ENCODE data around the gene TMTC2.

The TMTC2 gene

DNA sequence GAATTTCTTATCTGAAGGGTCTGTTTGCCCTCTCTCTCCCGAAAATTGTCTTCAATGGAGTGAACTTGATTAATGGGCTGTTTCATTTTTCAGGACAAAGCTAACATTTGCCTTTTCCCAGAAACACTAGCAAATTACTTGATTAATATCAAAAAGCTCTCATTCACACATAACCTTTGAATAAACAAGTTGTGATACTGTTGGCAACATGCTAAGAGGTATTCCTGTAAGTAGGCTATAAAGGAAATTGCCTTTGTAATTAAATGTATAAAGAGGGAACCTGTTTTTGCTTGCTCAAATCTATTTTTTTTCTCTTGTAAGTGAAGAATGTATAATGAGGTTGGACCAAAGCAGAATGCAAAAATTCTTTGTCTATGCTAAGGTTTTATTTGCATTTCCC, 457.2 kb downstream of the TMTC2 start:
- no peaks in the 10 kb centered on the region for H3K9me3 ChIP-seq (ENCODE audit: severe bottlenecking)
- H3K36me3 ChIP-seq (ENCODE audit: low read depth): no peaks in the 10 kb centered on the region
- H3K4me1 ChIP-seq (ENCODE audit: insufficient read depth, poor library complexity, severe bottlenecking): no peaks in the 10 kb centered on the region
- no peak for ATAC-seq (ENCODE audit: low read depth)
- H3K27ac ChIP-seq (ENCODE audit: poor library complexity, severe bottlenecking): no peak overlapping the region
- H3K27me3 ChIP-seq (ENCODE audit: insufficient read depth, poor library complexity, severe bottlenecking): no peaks in the 10 kb centered on the region
- no peak for DNase-seq (ENCODE audit: low spot score)
- TF ChIP-seq, protein P1, sequence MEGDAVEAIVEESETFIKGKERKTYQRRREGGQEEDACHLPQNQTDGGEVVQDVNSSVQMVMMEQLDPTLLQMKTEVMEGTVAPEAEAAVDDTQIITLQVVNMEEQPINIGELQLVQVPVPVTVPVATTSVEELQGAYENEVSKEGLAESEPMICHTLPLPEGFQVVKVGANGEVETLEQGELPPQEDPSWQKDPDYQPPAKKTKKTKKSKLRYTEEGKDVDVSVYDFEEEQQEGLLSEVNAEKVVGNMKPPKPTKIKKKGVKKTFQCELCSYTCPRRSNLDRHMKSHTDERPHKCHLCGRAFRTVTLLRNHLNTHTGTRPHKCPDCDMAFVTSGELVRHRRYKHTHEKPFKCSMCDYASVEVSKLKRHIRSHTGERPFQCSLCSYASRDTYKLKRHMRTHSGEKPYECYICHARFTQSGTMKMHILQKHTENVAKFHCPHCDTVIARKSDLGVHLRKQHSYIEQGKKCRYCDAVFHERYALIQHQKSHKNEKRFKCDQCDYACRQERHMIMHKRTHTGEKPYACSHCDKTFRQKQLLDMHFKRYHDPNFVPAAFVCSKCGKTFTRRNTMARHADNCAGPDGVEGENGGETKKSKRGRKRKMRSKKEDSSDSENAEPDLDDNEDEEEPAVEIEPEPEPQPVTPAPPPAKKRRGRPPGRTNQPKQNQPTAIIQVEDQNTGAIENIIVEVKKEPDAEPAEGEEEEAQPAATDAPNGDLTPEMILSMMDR (IDR thresholded peaks at IDR 0.05; ENCODE audit: poor library complexity, severe bottlenecking): no peak
- no peak overlapping the region for H3K4me3 ChIP-seq (ENCODE audit: severe bottlenecking)

DNA sequence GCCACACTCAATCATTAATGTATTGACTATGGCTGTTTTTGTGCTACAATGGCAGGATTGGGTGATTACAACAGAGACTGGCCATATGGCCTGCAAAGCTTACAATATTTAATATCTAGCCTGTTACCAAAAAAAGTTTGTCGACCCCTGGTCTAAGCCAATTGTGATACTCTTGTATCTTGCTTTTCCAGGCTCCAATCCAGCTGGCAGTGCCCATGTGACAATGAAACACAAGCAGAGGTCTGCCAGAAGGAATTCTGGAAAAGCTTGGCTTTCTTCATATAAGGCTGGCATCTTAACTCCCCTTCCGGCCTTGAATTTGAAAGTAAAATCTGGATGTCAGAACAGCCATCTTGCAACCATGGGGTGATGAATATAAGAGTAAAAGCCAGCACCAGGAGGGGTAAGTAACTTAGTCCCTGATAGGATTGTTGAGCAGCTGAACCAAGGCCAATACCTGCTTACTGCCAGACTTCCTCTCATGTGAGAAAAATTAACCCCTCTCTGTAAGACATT, 458.7 kb downstream of the TMTC2 start:
- Histone ChIP-seq H3K36me3 (ENCODE audit: low read depth) (no peaks in the 10 kb centered on the region), H3K27ac (ENCODE audit: poor library complexity, severe bottlenecking) (no peak overlapping the region), H3K4me3 (ENCODE audit: severe bottlenecking) (no peak overlapping the region), H3K9me3 (ENCODE audit: severe bottlenecking) (no peaks in the 10 kb centered on the region), H3K27me3 (ENCODE audit: insufficient read depth, poor library complexity, severe bottlenecking) (no peaks in the 10 kb centered on the region), H3K4me1 (ENCODE audit: insufficient read depth, poor library complexity, severe bottlenecking) (no peaks in the 10 kb centered on the region)
- ATAC-seq (ENCODE audit: low read depth) (no peak), DNase-seq (ENCODE audit: low spot score) (no peak)
- TF ChIP-seq, protein P1 (IDR thresholded peaks at IDR 0.05; ENCODE audit: poor library complexity, severe bottlenecking): no peak

DNA sequence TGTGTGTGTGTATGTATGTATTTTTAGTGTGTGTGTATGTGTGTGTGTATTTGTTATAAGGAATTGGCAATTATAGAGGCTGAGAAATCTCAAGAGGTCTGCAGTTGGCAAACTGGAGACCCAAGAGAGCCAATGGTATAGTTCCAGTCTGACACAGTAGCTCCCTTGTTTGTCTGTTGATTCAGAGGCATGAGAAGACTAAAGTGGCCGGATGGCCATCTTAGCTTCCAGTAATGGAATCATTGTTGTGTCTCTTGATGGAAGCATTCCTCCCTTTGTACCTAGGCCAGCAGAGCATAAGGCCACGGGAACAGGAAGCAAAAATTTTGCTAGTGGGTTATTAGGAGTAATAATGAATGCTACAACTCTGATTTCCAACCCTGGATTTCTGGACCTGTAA, 460.6 kb downstream of the TMTC2 start:
- Histone ChIP-seq H3K9me3 (ENCODE audit: severe bottlenecking) (no peaks in the 10 kb centered on the region), H3K27me3 (ENCODE audit: insufficient read depth, poor library complexity, severe bottlenecking) (no peaks in the 10 kb centered on the region), H3K27ac (ENCODE audit: poor library complexity, severe bottlenecking) (no peak overlapping the region), H3K4me1 (ENCODE audit: insufficient read depth, poor library complexity, severe bottlenecking) (no peaks in the 10 kb centered on the region), H3K4me3 (ENCODE audit: severe bottlenecking) (no peak overlapping the region), H3K36me3 (ENCODE audit: low read depth) (no peaks in the 10 kb centered on the region)
- no peak for DNase-seq (ENCODE audit: low spot score)
- TF ChIP-seq, protein P1 (IDR thresholded peaks at IDR 0.05; ENCODE audit: poor library complexity, severe bottlenecking): no peak
- ATAC-seq (ENCODE audit: low read depth): no peak

DNA sequence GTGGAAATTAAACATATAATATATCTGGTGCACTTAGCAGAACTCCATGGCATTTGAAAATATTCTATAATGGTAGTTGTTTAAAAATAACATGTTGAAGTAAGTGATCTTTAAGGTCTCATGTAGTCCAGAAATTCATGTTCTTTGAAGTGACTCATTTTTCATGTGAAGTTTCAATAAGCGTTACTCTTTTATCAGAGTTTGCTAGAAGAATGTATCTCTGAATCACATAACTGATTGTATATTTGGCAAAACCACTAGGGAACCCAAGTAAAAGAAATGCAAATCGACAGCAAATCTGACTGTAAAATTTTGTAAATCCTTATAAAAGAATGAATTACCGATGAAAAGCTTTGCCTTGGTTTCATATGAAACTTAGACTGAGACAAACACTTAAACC, 463.3 kb downstream of the TMTC2 start:
- H3K36me3 ChIP-seq (ENCODE audit: low read depth): no peaks in the 10 kb centered on the region
- DNase-seq (ENCODE audit: low spot score) (no peak), ATAC-seq (ENCODE audit: low read depth) (no peak)
- no peak overlapping the region for H3K27ac ChIP-seq (ENCODE audit: poor library complexity, severe bottlenecking)
- no peaks in the 10 kb centered on the region for H3K4me1 ChIP-seq (ENCODE audit: insufficient read depth, poor library complexity, severe bottlenecking)
- no peaks in the 10 kb centered on the region for H3K27me3 ChIP-seq (ENCODE audit: insufficient read depth, poor library complexity, severe bottlenecking)
- H3K9me3 ChIP-seq (ENCODE audit: severe bottlenecking): no peaks in the 10 kb centered on the region
- no peak overlapping the region for H3K4me3 ChIP-seq (ENCODE audit: severe bottlenecking)
- TF ChIP-seq, protein P1 (IDR thresholded peaks at IDR 0.05; ENCODE audit: poor library complexity, severe bottlenecking): no peak

DNA sequence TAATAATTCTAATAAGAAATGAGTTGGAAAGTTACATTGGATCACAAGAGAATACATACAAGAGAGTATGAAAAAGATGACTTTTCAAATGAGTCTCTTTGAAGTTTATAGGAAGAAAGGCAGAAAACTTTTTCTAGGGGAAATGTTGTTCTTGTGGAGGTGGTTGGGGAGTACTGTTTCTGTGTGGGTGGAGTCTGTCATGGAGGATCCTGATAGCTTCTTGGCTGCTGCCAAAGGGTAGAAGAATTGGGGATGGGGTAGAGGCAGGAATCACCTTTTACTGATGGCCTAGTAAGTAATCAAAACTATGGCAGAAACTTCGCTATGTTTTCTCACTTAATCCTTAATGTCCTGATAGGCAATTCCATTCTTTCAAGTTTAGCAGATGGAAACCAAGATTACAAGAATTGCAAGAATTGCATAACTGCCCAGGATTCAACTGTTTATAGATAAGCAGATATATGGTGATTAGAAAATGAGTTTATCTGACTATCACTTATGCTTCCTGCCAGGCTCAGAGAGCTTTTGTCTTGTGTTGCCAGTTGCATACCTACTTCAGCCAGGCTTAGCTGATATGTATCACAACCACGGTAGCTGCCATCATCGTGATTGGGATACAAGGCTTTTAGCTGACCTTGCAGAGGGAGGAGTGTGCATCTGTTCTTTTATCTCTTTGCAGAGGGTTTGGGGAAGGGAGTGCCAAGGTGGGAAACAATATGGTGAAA, 463.9 kb downstream of the TMTC2 start:
- TF ChIP-seq, protein P1 (IDR thresholded peaks at IDR 0.05; ENCODE audit: poor library complexity, severe bottlenecking): no peak
- no peaks in the 10 kb centered on the region for H3K36me3 ChIP-seq (ENCODE audit: low read depth)
- H3K27ac ChIP-seq (ENCODE audit: poor library complexity, severe bottlenecking): no peak overlapping the region
- H3K27me3 ChIP-seq (ENCODE audit: insufficient read depth, poor library complexity, severe bottlenecking): no peaks in the 10 kb centered on the region
- ATAC-seq (ENCODE audit: low read depth) (no peak), DNase-seq (ENCODE audit: low spot score) (no peak)
- H3K9me3 ChIP-seq (ENCODE audit: severe bottlenecking): no peaks in the 10 kb centered on the region
- H3K4me3 ChIP-seq (ENCODE audit: severe bottlenecking): no peak overlapping the region
- no peaks in the 10 kb centered on the region for H3K4me1 ChIP-seq (ENCODE audit: insufficient read depth, poor library complexity, severe bottlenecking)
